NCI-H1930 (cell line): ENCODE measurements around the gene TMCO4.

Source experiments
- DNase-seq, 2 experiments: peaks; one replicate each; lab custom pipeline; 2025; lab: John Stamatoyannopoulos, UW

Gene TMCO4

DNA sequence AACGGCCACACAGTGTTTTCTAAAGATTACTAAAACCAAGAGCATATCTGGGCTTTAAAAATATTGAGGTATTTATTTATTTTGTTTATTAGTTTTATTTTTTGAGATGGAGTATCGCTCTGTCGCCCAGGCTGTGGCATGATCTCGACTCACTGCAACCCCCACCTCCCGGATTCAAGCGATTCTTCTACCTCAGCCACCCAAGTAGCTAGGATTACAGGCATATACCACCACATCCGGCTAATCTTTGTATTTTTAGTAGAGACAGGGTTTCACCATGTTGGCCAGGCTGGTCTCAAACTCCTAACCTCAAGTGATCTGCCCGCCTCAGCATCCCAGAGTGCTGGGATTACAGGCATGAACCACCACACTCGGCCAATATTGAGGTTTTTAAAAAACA lies 23.9 kb downstream of the TMCO4 start:
- DNase-seq, result no peak

GRCh38 chr1:19775317-19775716 lies 24.4 kb downstream of the TMCO4 start:
- DNase-seq, result no peak

DNA sequence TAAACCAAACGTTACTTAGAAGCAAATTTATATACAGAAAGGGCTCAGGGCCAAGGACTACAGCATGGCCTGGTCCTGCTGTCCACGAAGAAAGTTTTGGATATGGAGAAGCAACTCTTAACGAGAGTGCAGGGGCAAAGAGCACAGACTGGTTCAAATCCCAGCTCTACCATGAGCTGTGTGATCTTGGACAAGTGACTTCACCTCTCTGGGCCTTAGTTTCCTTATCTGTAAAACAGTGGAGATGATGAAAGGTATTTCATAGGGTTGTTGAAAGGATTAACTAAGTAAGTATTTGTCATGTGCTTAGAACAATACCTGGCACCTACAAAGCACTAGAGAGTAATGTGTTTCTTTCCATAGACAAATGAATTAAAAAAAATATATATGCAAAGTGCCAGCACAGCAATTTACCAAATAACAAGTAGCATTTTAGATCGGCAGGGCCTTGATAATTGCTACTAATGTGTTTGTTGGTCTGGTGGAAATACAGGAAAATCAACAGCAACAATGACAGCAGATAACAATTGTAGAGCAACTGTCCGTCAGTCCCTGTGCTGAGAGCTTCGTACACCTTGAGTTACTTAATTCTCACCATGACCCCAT lies 25.4 kb downstream of the TMCO4 start:
- DNase-seq, result no peak

DNA sequence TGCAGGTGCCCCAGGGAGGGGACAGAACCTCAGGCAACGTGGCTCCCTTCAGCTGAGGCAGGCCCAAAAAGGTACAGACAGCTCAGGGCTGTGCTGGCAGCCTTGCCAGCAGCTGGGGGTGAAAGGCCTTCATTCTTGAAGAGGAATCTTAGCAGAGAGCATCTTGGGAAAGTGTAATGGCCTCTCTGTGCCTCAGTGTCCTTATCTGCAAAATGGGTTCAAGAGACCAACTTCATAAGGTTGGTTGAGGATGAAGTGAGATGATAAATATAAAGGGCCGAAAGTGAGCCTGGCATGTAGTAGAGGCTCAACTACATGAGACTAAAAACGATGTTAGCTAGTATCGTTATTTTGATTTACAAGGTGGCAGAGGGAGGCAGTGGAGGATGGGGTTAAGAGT lies 26.2 kb downstream of the TMCO4 start:
- DNase-seq, result no peak

DNA sequence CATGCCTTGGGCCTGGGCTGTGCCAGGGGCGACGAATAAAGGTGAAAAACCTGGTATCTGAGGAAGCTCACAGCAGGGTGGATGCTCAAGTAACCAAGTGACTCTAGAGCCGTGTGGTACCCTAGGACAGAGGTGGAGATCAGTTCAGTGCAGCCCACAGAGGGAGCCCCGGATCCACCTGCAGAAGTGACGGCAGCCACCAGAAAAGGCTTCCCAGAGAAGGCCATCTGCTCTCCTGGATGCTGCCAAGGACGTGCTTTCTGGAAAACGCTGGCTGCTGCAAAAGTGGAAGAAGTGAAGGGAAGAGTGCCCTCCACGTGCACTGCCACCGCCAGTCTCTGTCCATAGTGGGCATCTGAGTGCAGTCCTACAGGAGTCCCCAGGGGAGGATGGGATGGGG lies 27.7 kb downstream of the TMCO4 start:
- no peak for DNase-seq

DNA sequence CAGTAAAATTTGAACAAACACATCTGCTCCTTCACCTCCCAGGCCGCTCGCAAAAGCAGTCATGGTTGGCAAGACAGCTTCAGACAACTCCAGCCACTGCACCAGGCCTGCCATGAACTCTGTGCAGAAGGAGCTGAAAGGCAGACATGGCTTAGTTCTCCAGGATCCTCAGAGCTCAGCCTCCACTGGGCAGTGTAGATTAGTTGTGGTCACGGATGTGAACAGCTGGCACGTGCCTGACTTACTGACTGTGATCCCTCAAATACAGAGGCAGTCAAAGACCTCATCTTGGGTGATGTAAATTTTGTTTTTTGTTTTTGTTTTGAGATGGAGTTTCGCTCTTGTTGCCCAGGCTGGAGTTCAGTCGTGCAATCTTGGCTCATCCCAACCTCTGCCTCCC lies 28.4 kb downstream of the TMCO4 start:
- no peak for DNase-seq

GRCh38 chr1:19770436-19771190 lies 29.1 kb downstream of the TMCO4 start:
- no peak for DNase-seq

DNA sequence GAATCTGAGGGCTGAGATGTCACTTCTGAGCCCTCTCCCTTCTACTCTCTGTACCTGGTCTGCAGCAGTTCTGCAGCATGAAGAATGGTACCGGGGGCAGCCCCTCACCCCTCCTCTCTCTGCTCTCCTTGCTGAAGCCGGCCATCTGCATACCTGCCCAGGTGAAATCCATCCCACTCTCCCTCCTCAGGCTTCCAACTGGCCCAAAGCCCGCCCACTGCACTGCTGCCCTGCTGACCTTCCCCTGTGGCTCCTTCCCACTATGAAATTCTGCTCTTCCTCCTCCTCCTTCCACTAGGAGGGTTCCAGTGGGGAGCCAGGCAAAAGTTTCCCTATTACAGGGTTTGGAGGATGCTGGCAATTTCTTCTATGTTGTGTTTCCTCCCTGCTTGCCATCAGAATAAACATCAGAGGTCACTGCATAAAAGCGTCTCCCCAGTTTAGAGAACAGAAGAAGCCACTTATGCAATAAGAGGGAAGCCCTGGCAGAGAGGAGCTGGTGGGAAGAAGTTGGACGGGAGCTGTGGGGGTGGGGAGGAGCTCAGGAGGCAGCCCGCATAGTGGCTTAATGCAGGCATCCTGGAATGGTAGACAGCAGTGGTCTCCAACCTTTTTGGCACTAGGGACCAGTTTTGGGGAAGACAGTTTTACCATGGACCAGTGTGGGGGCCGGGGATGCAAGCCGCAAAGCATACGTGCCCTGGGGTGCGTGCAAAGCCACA lies 30.3 kb downstream of the TMCO4 start:
- no peak for DNase-seq

DNA sequence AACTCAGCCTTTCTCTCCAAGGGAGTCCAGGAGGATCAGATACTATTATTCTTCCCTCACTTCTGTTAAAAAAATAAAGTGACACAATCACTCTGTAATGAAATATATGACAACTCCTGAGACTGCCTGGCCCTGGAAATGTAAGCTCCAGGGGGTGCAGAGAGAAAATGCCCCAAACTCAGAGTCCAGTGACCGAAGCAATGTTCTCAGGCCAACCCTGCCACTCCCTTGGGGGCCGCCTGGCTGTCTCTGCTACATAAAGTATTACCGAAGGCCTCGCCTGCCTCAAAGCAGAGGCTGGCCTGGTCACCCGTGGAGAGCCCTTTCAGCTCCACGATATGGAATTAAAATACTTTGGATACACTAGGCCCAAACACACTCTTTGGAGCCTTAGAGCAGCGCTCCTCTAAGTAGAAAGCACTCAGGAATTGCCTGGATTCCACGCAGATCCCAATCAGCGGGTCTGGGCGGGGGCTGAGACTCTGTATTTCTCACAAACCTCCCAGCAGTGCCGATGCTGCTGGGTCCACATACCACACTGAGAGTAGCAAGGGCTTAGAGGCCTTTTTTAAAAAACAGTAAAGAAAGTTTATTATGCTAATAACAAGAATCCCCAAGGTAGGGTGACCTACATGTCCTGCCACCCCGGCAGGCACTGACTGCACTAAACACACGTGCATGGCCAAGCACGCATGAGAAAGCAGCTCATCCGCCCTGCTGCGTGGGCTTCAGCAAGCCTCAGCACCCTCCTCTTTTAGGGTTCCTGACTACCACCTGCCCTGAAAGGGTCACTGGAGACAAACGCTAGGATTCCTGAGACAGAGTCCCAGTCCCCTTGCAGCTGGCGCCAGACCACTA lies 31.1 kb downstream of the TMCO4 start:
- DNase-seq, result no peak

DNA sequence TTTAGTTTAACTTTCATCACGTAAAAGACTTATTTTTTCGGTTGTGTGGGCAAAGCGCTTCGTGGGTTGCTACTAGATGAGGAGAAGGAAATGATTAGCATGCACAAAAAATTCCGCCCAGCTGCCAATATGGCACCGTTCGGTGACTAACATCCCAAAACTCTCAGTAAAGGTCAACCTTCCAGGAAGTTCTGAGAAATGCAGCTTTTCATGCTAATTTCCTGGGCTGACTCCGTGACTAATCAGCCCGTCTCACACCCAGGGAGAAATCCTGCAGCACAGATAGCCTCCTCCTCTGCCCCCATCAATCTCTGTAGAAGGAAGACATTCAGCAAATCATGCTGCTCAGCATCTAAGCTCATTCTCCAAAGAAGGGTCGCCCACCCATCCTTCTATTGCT lies 34.1 kb downstream of the TMCO4 start:
- DNase-seq, result no peak

- DNase-seq, result no peak
Measured at GRCh38 chr1:19764848-19765247, 34.9 kb downstream of the TMCO4 start.

- no peak for DNase-seq
Measured at GRCh38 chr1:19762175-19762779, 37.4 kb downstream of the TMCO4 start.

GRCh38 chr1:19759740-19760089 lies 40.0 kb downstream of the TMCO4 start:
- DNase-seq, result no peak

GRCh38 chr1:19758227-19758830 lies 41.4 kb downstream of the TMCO4 start:
- DNase-seq, result no peak

GRCh38 chr1:19757641-19758040 lies 42.1 kb downstream of the TMCO4 start:
- DNase-seq, result no peak

GRCh38 chr1:19756480-19756879 lies 43.2 kb downstream of the TMCO4 start:
- DNase-seq, result no peak

DNA sequence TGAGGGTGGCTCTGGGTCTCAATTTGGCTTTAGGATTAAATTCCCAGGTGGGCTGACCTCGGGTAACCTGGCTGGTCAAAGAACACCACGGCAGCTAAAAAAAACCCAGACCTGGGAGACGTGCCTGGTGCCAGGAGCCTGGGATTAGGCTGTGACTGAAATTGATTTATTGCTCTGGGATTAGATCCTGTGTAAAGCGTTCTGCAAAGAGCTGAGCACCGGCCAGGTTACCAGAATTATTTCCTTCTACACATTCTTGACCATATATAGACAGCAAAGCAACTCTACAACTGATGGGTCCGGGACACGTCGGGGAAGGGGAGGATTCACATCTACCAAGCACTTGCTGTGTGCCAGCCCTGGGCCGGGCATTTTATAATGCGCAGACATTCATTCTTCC lies 45.2 kb downstream of the TMCO4 start:
- DNase-seq, result no peak

- DNase-seq, result no peak
Measured at GRCh38 chr1:19752083-19752696, 47.5 kb downstream of the TMCO4 start.

DNA sequence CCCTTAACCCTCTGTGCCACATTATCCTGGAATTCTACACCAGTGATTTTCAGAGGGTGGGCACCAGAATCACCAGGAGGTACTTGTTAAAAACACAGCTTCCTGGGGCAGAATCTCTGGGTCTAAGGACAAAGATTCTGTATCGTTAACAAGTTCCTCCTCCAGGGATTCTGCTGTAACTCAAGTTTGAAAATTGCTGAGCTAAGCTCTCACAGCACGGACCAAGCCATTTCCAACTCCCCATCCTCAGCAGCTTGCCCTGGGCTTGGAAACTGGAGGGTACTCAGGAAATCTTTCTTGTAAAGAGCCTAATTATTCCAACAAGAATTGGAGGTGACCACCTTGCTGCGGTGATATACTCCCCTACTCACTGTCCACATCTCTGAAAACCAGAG lies 48.8 kb downstream of the TMCO4 start:
- DNase-seq, result no peak

DNA sequence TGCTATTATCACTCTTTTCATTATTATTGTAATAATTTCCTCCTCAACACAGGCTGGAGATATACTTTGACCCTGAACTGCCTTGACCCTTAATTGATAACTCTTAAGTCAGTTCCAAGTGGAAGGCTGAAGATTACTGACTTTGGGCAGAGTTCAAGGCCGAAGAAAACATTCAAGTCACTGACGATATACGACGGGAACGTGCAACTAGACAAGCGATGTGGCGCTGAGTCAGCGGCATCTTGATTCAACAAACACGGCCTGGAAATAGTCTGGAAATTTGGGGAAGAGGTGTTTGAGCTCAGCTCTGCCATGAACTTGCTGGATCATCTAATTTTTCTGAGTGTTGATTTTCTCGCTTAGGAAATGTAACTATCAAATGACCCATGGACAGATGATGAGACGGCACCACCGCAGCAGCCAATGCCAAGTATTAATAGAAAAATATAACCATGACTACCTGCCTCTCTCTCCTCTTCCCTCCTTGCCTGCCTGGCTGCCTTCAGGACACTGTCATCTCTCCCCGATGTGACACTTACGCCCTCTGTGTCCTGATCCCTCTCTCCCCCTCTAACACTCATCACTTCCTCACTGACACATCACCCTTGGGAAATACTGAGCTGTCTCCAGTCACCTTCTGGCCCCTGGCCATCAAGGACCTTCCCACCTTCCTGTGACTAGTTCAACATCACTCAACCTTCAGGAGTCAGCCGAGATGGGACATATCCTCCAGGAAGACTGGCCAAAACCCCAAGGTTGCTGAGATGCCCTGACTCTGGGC lies 49.4 kb downstream of the TMCO4 start:
- DNase-seq, result no peak
